Activated naive CD8-positive, alpha-beta T cell (primary cell): ENCODE data around the gene TBL3.

Source experiments
- H3K27ac Mint-ChIP-seq: one replicate; pipeline ENCODE4 v1.8.0; 2021; ENCODE audit warnings: mixed read lengths
- H3K27me3 Mint-ChIP-seq: one replicate; pipeline ENCODE4 v1.8.0; 2021; ENCODE audit warnings: mixed read lengths
- H3K36me3 Mint-ChIP-seq: one replicate; pipeline ENCODE4 v1.8.0; 2021; ENCODE audit warnings: mixed read lengths
- H3K4me1 Mint-ChIP-seq: one replicate; pipeline ENCODE4 v1.8.0; 2021; ENCODE audit warnings: low read depth, mixed read lengths
- H3K4me3 Mint-ChIP-seq: one replicate; pipeline ENCODE4 v1.8.0; 2021; ENCODE audit warnings: mild to moderate bottlenecking, mixed read lengths
- H3K9me3 Mint-ChIP-seq: one replicate; pipeline ENCODE4 v1.8.0; 2021; ENCODE audit warnings: low read depth, mixed read lengths

TBL3 gene

DNA sequence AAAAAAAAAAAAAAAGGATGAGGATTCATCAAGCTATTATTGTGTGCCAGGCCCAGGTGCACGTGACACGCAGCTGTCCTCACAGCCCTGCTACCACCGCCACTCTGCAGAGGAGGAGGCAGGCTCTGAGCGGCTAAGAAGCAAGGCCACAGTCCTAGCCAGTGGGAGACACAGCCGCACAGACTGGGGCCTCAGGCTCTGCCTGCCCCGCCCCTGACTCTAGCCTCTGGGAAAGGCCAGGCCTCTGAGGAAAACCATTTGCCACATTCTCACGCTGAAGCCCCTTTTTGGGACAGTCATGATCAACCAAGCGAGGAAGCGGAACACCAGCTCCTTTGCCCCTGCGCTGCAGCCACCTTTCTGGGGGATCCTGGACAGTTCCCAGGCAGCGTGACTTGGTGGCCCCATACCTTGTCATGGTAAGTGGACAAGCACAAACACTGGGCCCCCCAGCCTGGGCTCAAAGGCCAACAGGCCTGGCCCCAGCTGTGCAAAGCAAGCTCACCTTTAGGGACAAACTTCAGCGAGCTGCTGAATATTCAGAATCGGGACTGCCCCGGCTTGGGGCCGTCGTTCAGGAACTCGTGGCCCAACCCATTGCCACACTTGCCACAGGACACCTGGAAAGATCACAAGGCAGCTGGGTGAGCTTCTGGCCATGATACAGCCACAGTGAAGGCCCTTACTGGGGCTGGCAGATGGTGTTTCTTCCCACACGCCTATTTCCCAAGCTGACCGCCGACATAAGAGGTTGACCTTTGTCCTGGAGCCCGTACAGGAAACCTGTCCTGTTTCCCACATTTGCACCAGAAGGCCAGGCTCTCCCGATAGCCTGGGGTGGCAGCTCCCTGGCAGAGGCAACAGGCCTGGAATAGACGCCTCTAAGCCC, 31.3 kb upstream of the TBL3 start:
- Mint-ChIP-seq H3K9me3 (no peaks in the 10 kb centered on the region), H3K4me3 (no peak overlapping the region), H3K27ac (no peak overlapping the region), H3K36me3 (no peaks in the 10 kb centered on the region), H3K27me3 (no peaks in the 10 kb centered on the region), H3K4me1 (peaks cover 18% of the 10 kb centered on the region)

DNA sequence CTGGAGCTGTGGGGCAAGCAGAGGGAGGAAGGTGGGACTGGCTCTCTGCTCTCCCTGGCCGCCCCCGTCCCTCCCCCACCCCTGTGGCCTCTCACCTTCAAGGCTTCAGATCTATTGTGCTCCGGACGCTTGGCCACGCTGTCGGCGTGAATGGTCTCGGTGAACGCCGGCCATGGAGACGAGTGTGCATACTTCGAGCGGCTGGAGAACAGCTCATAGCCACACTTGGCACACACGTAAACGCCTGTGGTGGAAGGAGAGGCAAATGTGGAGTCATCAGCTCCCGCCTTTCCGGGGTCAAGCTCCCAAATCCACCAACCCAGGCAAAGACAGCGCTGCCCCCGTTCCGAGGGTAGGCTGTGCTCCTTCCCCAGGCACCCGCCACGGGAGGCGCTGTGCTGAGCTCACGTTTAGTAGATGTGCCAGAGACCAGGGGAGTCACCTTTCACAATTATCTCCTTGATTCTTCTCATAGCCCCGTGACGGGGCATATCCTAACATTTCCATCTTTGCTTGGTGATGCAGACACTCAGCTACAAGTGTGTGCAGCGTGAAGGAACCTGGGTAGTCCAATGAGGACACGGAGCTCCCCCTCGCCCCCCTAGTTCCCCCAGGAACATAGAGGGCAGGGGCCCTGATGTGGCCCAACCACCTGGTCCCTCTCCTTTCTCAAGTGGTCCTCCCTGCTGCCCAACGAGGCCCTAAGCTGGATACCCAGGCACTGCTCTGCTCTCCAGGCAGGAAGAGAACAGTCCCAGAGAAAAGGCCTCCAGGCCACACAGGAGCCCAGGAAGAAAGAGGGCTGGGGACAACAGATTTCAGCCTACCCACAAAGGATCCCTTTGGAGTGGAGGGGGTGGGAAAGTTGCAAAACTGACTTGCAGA, 30.4 kb upstream of the TBL3 start:
- H3K27ac Mint-ChIP-seq = no peak overlapping the region
- no peaks in the 10 kb centered on the region for H3K9me3 Mint-ChIP-seq
- H3K36me3 Mint-ChIP-seq = no peaks in the 10 kb centered on the region
- H3K4me1 Mint-ChIP-seq = peaks cover 18% of the 10 kb centered on the region
- peak overlapping the region; percentile 84 for H3K4me3 Mint-ChIP-seq
- no peaks in the 10 kb centered on the region for H3K27me3 Mint-ChIP-seq

DNA sequence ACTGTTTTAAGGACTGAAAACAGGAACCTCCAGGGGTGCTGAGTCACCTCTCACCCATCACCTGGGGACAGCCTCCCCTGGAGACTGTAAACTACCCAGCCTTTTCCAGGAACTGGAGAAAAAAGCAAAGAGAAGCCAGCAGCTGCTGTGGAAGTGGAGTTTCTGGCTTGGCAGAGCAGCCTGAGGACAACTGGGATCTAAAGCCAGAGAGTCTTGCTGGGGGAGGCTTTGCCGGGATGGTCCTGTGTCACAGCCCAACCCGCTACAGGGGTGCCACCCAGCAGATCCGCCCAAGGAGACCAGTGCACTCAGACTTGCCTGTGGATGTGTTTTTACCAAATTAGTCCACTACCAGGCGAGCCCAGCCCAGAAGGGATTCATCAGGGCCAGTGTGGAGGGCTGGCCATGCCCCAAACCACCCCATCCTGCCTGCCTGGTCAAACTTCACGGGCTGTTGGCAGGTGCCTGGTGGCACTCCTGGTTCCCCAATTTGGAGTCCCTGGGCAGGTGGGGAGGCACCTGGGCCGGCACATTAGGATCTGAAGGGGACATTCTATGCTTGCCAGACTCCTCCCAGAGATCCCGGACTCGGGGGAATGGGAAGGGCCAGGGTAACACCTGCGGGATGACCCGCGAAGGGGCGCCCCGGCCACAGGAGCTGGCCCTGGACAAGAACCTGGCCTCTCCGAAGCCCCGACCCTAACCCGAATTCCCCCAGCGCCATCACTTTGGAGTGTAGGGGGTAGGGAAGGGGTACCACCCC, 29.6 kb upstream of the TBL3 start:
- no peaks in the 10 kb centered on the region for H3K9me3 Mint-ChIP-seq
- H3K36me3 Mint-ChIP-seq = no peaks in the 10 kb centered on the region
- H3K4me3 Mint-ChIP-seq = peak overlapping the region; percentile 84
- peaks cover 18% of the 10 kb centered on the region for H3K4me1 Mint-ChIP-seq
- H3K27ac Mint-ChIP-seq = peak overlapping the region; percentile 16
- H3K27me3 Mint-ChIP-seq = no peaks in the 10 kb centered on the region

DNA sequence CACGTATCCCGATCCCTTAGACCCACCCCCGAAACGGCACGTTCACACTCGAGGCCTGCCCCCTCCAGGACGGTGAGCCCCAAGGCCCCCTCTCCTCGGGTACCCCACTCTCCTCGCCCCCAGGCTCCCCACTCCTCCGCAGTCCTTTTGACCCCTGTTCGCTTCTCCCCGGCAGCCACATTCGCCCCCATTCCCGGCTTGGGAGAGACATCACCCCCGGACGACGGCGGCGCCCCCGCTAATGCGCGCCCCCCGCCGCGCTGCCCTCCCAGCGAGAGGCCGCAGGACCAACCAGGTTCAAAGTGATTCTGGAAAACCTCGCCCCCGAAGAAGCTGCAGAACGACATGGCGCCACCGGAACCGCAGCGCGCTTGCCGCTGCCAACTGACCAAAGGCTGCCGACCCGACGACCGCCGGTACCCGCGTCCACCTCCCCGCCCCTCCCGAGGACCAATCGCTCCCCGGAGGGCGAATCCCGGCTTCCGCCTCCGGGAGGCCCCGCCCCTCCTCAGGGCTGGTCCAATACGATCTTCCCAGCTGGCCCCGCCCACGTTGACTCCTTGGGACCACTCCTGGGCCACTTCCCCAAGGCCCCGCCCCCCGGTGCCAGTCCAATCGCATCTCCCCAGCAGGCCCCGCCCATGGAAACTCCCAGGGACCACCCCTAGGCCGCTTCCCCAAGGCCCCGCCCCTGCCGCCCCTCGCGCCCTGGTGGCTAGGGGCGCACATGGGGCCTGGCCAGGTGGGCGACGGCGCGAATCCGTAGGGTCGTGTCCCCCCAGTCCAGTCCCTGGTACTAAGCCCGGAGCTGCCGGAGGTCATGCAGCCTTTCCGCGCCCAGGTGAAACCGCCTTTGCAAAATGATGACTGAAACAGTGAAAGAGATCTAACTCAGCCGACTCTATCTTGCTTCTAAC, 28.8 kb upstream of the TBL3 start, which contains the start of gene MSRB1:
TSS of gene MSRB1 (minus strand) at position 390 of the 917 bp plus-strand sequence. CDS start at position 347, 43 bp downstream.
- peak within 1 kb of the TSS; percentile 84 for H3K4me3 Mint-ChIP-seq
- no peaks in the 10 kb centered on the region for H3K36me3 Mint-ChIP-seq
- no peaks in the 10 kb centered on the region for H3K9me3 Mint-ChIP-seq
- no peaks in the 10 kb centered on the region for H3K27me3 Mint-ChIP-seq
- peaks cover 18% of the 10 kb centered on the region for H3K4me1 Mint-ChIP-seq
- H3K27ac Mint-ChIP-seq = peak within 1 kb of the TSS; percentile 70

DNA sequence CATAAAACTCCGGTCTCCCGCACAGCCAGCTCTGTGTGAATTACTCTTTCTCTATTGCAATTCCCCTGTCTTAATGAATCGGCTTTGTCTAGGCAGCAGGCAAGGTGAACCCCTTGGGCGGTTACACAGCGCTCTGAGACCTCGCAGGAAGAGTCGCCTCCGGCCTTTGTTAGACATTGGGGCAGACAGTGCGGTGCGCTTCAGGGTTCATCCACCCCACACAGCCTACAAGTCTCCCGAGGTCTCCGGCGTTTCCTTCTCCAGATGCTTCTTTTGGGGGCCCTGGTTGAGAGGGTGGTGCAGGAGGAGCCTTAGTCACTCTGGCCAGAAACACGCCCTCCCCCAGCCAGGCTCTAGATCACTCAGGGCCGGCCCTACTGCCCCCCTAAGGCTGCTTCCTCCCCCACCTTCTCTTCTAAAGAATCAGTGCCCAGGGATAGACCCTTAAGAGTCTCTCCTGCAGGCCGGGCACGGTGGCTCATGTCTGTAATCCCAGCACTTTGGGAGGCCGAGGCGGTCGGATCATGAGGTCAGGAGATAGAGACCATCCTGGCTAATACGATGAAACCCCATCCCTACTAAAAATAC, 27.1 kb upstream of the TBL3 start:
- no peaks in the 10 kb centered on the region for H3K36me3 Mint-ChIP-seq
- H3K27ac Mint-ChIP-seq = no peak overlapping the region
- no peaks in the 10 kb centered on the region for H3K9me3 Mint-ChIP-seq
- H3K4me1 Mint-ChIP-seq = peaks cover 18% of the 10 kb centered on the region
- H3K27me3 Mint-ChIP-seq = no peaks in the 10 kb centered on the region
- H3K4me3 Mint-ChIP-seq = peak overlapping the region; percentile 50

- no peak overlapping the region for H3K27ac Mint-ChIP-seq
- H3K27me3 Mint-ChIP-seq = no peaks in the 10 kb centered on the region
- no peaks in the 10 kb centered on the region for H3K9me3 Mint-ChIP-seq
- no peaks in the 10 kb centered on the region for H3K36me3 Mint-ChIP-seq
- peaks cover 18% of the 10 kb centered on the region for H3K4me1 Mint-ChIP-seq
- no peak overlapping the region for H3K4me3 Mint-ChIP-seq
Measured at GRCh38 chr16:1945559-1946391, 26.1 kb upstream of the TBL3 start.

DNA sequence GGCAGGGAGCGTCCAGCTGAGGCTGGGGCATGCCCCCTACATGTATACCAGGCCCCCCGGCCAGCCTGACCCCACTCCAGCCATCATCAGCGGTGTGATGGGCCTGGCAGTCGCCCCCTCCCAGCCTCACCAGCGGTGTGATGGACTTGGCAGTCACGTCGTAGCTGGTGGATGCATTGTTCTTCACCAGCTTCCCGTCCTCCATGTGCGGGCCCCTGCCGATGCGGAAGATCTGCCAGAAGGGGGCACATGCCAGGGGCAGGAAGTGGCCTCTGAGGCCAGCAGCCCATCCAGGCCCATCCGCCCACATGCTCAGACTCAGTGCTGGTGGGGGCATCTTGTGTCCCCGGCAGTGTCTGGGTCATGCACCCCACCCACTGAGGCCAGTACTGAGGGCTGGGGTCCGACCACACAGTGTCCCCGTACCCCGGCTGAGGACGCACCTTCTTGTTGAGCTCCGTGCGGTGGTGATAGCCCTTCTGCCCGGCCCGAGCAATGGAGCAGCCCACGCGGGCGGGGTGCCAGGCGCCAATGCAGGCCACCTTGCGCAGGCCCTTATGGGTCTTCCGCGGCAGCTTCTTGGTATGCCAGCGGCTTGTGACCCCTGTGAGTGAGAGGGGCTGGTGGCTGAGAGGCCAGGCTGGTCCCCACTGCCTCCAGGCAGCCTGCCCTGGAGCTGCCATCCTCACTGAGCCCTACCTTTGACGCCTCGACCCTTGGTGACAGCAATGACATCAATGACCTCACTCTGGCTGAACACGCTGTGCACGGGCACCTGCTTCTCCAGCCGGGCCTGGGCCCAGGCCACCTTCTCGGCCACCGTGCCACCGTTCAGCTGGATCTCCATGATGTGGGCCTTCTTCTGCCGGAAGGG, 25.1 kb upstream of the TBL3 start:
- H3K27ac Mint-ChIP-seq = no peak overlapping the region
- no peaks in the 10 kb centered on the region for H3K27me3 Mint-ChIP-seq
- no peaks in the 10 kb centered on the region for H3K36me3 Mint-ChIP-seq
- H3K9me3 Mint-ChIP-seq = no peaks in the 10 kb centered on the region
- peaks cover 12% of the 10 kb centered on the region for H3K4me1 Mint-ChIP-seq
- H3K4me3 Mint-ChIP-seq = no peak overlapping the region

- Mint-ChIP-seq H3K4me1 (peaks cover 9% of the 10 kb centered on the region), H3K27ac (no peak overlapping the region), H3K9me3 (no peaks in the 10 kb centered on the region), H3K4me3 (no peak overlapping the region), H3K36me3 (no peaks in the 10 kb centered on the region), H3K27me3 (no peaks in the 10 kb centered on the region)
Measured at GRCh38 chr16:1947369-1947670, 24.5 kb upstream of the TBL3 start.

- Mint-ChIP-seq H3K4me1 (peaks cover under 1% of the 10 kb centered on the region), H3K27ac (no peak overlapping the region), H3K4me3 (no peak overlapping the region), H3K9me3 (no peaks in the 10 kb centered on the region), H3K36me3 (no peaks in the 10 kb centered on the region), H3K27me3 (no peaks in the 10 kb centered on the region)
Measured at GRCh38 chr16:1949507-1949906, 22.3 kb upstream of the TBL3 start.

GRCh38 chr16:1950047-1950446, 21.8 kb upstream of the TBL3 start:
- H3K36me3 Mint-ChIP-seq = no peaks in the 10 kb centered on the region
- no peak overlapping the region for H3K4me3 Mint-ChIP-seq
- no peaks in the 10 kb centered on the region for H3K4me1 Mint-ChIP-seq
- no peaks in the 10 kb centered on the region for H3K9me3 Mint-ChIP-seq
- H3K27me3 Mint-ChIP-seq = no peaks in the 10 kb centered on the region
- no peak overlapping the region for H3K27ac Mint-ChIP-seq

DNA sequence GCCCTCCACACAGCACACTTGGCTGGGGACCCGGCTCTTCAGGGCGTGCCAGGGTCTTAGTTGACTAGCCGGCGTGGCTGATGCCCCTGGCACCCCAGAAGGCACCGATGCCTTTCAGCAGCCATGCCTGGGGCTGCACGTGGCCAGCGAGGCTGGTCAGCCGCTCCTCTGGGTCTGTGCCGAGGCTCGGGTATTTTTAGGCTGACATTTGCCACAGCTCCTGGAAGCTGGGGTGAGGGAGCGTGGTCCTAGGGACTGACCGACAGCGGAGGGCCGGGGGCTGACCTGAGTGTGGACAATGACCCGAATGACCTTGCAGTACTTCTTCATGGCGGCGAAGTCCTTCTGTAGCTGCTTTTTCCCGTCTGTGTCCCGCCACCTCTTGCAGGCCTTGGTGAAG, 21.3 kb upstream of the TBL3 start:
- Mint-ChIP-seq H3K9me3 (no peaks in the 10 kb centered on the region), H3K36me3 (no peaks in the 10 kb centered on the region), H3K27me3 (no peaks in the 10 kb centered on the region)

DNA sequence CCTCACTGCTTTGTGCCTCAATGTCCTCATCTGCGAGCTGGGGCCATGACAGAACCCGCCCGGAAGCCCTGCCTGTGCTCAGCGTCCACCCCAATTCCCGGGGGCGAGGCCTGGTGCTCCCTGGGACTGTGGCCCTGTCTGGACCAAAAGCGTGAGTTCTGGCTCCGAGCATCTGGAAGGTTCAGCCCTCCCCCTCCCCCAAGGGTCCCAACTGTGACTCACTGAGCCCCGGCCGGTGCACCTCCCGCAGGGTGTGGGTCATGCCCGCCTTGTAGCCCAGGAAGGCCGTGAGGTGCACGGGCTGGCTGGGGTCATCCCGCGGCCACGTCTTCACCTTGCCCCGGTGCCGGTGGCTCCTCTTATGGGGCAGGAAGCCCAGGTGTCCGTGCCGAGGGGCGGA, 18.1 kb upstream of the TBL3 start:
- Mint-ChIP-seq H3K4me3 (no peak overlapping the region), H3K27ac (no peak overlapping the region), H3K9me3 (no peaks in the 10 kb centered on the region), H3K4me1 (no peaks in the 10 kb centered on the region), H3K36me3 (no peaks in the 10 kb centered on the region), H3K27me3 (no peaks in the 10 kb centered on the region)

More for the DNA sequence above, 21.3 kb upstream of the TBL3 start:
- H3K4me1 Mint-ChIP-seq = no peaks in the 10 kb centered on the region
- no peak overlapping the region for H3K4me3 Mint-ChIP-seq
- H3K27ac Mint-ChIP-seq = no peak overlapping the region
